ENCODE data around the gene UBE2K. TPM values are rescaled to one million over a fixed set of nuclear protein-coding genes. Genes with fewer than 3 reads are reported as not detected.

UBE2K gene
- total RNA-seq, 1 donor from 2014 or later: 21.4 TPM

DNA sequence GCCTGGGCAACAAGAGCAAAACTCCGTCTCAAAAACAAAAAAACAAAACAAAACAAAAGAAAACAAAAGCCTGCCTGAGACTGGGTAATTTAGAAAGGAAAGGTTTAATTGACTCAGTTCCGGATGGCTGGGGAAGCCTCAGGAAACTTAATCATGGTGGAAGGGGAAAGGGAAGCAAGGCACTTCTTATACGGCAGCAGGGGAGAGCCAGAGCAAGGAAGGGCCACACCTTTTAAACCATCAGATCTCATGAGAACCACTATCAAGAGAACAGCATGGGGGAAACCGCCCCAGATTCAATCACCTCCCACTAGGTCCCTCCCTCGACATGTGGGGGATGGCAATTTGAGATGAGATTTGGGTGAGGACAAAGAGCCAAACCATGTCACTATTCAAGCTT lies 122.2 kb downstream of the UBE2K start:
- H3K27ac ChIP-seq: no peak overlapping the region
- H3K4me3 ChIP-seq: no peak overlapping the region
- H3K9me3 ChIP-seq: no peaks in the 10 kb centered on the region
- H3K4me1 ChIP-seq: peaks cover under 1% of the 10 kb centered on the region
- no peak for DNase-seq (ENCODE audit: extremely low spot score in 2 of 2)
- H3K27me3 ChIP-seq: no peaks in the 10 kb centered on the region
- peaks cover 0 to 6% of the 10 kb centered on the region in 2 donors for H3K36me3 ChIP-seq
- intact Hi-C loops (cut with DNase I): no loop called here
- TF ChIP-seq POLR2A (IDR thresholded peaks at IDR 0.05): no peak
- TF ChIP-seq, protein P1, sequence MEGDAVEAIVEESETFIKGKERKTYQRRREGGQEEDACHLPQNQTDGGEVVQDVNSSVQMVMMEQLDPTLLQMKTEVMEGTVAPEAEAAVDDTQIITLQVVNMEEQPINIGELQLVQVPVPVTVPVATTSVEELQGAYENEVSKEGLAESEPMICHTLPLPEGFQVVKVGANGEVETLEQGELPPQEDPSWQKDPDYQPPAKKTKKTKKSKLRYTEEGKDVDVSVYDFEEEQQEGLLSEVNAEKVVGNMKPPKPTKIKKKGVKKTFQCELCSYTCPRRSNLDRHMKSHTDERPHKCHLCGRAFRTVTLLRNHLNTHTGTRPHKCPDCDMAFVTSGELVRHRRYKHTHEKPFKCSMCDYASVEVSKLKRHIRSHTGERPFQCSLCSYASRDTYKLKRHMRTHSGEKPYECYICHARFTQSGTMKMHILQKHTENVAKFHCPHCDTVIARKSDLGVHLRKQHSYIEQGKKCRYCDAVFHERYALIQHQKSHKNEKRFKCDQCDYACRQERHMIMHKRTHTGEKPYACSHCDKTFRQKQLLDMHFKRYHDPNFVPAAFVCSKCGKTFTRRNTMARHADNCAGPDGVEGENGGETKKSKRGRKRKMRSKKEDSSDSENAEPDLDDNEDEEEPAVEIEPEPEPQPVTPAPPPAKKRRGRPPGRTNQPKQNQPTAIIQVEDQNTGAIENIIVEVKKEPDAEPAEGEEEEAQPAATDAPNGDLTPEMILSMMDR (IDR thresholded peaks at IDR 0.05): no peak
- no peak for TF ChIP-seq POLR2AphosphoS5 (IDR thresholded peaks at IDR 0.05; ENCODE audit: insufficient read depth in 1 of 2, low read depth in 1 of 2)

DNA sequence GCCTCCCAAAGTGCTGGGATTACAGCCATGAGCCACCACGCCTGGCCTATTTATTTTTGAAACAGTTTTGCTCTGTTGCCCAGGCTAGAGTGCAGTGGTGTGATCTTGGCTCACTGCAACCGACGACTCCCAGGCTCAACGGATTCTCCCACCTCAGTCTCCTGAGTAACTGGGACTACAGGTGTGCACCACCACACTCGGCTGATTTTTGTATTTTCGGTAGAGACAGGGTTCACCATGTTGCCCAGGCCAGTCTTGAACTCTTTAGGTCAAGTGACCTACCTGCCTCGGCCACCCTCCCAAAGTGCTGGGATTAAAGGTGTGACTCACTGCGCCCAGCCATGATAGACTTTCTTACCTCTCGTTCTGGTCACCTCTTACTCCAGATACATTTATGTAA lies 124.0 kb downstream of the UBE2K start:
- Histone ChIP-seq H3K36me3 (peaks cover 0 to 10% of the 10 kb centered on the region in 2 donors), H3K27me3 (no peaks in the 10 kb centered on the region), H3K27ac (no peak overlapping the region), H3K4me3 (no peak overlapping the region), H3K9me3 (no peaks in the 10 kb centered on the region), H3K4me1 (peaks cover 13% of the 10 kb centered on the region)
- intact Hi-C loops (cut with DNase I): no loop called here
- DNase-seq (ENCODE audit: extremely low spot score in 2 of 2): peak in 1 of 2 donors; percentile 37
- no peak for TF ChIP-seq POLR2A (IDR thresholded peaks at IDR 0.05)
- no peak for TF ChIP-seq POLR2AphosphoS5 (IDR thresholded peaks at IDR 0.05; ENCODE audit: insufficient read depth in 1 of 2, low read depth in 1 of 2)
- TF ChIP-seq, protein P1 (IDR thresholded peaks at IDR 0.05): no peak

DNA sequence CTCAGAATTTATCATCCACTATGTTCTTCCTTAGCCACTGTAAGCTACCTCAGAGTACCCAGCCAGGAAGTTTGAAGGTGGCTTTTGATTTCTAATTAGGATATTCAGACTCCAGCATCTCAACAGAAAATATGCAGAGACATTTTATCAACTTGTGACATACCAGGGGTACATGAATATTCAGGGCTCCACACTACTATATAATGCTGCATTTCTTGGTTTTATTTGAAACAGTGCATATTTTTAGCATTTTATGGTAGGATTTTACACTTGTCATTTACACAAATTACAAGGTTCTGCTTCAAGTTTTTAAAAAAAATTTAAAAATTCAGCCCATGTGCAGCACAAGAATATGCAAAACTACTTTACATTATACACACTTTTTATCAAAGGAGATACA lies 124.7 kb downstream of the UBE2K start:
- intact Hi-C loops (cut with DNase I): no loop called here
- no peak for DNase-seq (ENCODE audit: extremely low spot score in 2 of 2)
- Histone ChIP-seq H3K27ac (no peak overlapping the region), H3K36me3 (peaks cover 0 to 16% of the 10 kb centered on the region in 2 donors), H3K4me1 (peaks cover 13% of the 10 kb centered on the region), H3K4me3 (no peak overlapping the region), H3K9me3 (no peaks in the 10 kb centered on the region), H3K27me3 (no peaks in the 10 kb centered on the region)
- TF ChIP-seq, protein P1 (IDR thresholded peaks at IDR 0.05): no peak
- TF ChIP-seq POLR2A (IDR thresholded peaks at IDR 0.05) (no peak), POLR2AphosphoS5 (IDR thresholded peaks at IDR 0.05; ENCODE audit: insufficient read depth in 1 of 2, low read depth in 1 of 2) (no peak)

DNA sequence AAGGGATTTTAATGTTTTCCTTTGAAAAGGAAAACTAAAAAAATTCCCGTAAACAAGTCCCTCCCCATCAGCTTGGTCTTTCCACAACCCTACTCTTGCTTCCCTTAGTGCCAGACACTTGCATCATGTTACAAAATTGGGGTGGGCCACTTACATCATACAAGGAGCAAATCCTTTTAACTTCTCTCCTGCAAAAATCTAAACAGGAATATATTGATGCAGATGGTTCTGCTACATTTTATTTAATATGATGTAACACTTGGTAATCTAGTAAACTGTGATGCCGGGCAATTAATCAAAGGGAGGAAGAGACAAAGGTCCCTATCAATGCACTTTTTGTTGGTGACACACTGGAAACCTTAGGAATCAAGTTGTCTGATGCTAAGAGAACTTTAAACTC lies 125.3 kb downstream of the UBE2K start:
- no peak overlapping the region for H3K27ac ChIP-seq
- DNase-seq (ENCODE audit: extremely low spot score in 2 of 2): no peak
- H3K36me3 ChIP-seq: peaks cover 0 to 17% of the 10 kb centered on the region in 2 donors
- H3K9me3 ChIP-seq: no peaks in the 10 kb centered on the region
- H3K27me3 ChIP-seq: no peaks in the 10 kb centered on the region
- intact Hi-C loops (cut with DNase I): no loop called here
- peaks cover 13% of the 10 kb centered on the region for H3K4me1 ChIP-seq
- no peak overlapping the region for H3K4me3 ChIP-seq
- TF ChIP-seq POLR2AphosphoS5 (IDR thresholded peaks at IDR 0.05; ENCODE audit: insufficient read depth in 1 of 2, low read depth in 1 of 2): no peak

DNA sequence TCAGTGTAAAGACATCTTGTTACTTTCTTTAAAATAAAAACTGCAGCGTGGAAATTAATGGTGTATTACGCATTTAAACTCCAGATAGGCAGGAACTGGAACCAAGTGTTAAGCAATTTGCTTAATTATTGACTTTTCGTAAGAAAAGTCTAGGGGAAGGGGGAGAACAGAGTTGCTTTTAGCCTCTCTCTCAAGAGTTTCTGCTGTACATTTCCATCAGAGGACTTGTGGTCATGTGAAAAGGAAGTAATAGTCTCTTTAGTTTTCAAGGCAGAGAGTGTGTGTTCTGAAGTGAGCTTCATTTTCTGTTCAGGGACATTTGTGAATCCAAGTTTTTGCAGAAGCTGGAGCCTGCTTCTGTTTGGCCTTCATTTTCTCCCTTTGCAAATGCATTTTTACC lies 127.2 kb downstream of the UBE2K start:
- no peak for DNase-seq (ENCODE audit: extremely low spot score in 2 of 2)
- intact Hi-C loops (cut with DNase I): no loop called here
- Histone ChIP-seq H3K27me3 (no peaks in the 10 kb centered on the region), H3K4me1 (peaks cover 13% of the 10 kb centered on the region), H3K27ac (no peak overlapping the region), H3K36me3 (peaks cover under 1 to 29% of the 10 kb centered on the region in 2 donors), H3K4me3 (no peak overlapping the region), H3K9me3 (no peaks in the 10 kb centered on the region)
- TF ChIP-seq, protein P1 (IDR thresholded peaks at IDR 0.05): no peak
- TF ChIP-seq POLR2A (IDR thresholded peaks at IDR 0.05): no peak
- no peak for TF ChIP-seq POLR2AphosphoS5 (IDR thresholded peaks at IDR 0.05; ENCODE audit: insufficient read depth in 1 of 2, low read depth in 1 of 2)

All from vagina (tissue), 2 donors.